ENCODE data around the gene GRID1. TPM values are rescaled to one million over a fixed set of nuclear protein-coding genes. Genes with fewer than 3 reads are reported as not detected.

The GRID1 gene
- total RNA-seq, 1 experiment from 2014 or later: 0.31 TPM

DNA sequence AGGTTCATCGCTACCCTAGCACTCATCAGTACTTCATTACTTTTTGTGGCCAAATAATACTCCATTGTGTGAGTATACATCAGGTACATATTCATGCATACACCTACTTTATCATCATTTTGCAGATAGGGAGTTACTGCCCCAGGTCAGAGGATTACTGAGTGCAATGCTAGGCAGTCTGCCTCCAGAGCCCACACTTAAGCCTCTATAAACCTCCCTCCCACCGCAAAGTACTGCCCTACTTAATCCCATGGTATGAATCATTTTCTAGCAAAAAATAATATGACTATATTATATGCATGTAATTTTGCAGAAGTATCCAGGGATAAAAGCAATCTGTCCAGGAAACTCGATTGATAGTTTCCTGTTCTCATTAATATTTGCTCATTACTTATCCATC, 194.3 kb downstream of the GRID1 start:
- no peak for DNase-seq
- Histone ChIP-seq H3K27me3 (ENCODE audit: control insufficient read depth, insufficient read depth, low read length) (no peaks in the 10 kb centered on the region), H3K36me3 (replicated peaks; ENCODE audit: control insufficient read depth, insufficient read depth, low read length) (no peaks in the 10 kb centered on the region), H3K4me3 (ENCODE audit: insufficient read depth, low read depth, low read length) (no peak overlapping the region)

DNA sequence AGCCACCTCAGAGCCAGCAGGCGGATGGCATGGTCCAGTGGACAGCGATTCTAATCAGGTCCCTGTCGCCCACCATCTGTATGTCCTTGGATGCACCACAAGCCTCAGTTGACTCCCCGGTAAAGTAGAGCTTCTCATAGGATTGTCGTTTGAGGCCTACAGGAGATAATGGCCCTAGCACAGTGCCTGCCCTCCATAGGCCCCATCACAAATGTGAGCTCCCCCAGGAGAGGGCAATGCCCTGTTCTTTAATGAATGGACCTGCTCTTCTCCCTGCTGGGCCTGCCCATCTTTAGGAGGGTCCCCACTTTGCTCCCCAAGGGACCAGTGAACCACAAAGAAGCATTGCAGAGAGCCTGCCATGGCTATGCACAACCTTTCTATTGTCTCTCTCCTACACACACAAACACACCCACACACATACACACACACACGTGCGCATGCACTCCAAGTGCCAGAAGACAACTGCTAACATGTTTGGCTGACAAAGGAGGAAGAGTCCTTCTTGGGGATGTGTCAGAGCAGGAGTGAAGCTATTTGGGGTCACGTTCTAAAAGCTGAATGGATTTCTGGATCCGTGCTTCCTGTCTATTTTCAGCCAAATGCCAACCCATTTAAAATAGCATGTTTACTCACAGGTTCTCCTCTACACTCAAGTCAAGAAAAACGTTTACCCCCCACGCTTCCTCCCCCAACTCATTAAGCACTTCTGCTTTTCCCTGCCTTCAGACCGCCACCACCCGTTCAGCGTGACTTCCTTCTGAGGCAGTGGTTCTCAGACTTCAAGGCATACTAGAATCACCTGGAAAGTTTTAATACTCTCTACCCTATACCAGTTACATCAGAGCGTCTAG, 196.1 kb downstream of the GRID1 start:
- no peaks in the 10 kb centered on the region for H3K27me3 ChIP-seq (ENCODE audit: control insufficient read depth, insufficient read depth, low read length)
- H3K4me3 ChIP-seq (ENCODE audit: insufficient read depth, low read depth, low read length): no peak overlapping the region
- H3K36me3 ChIP-seq (replicated peaks; ENCODE audit: control insufficient read depth, insufficient read depth, low read length): no peaks in the 10 kb centered on the region
- DNase-seq: no peak

DNA sequence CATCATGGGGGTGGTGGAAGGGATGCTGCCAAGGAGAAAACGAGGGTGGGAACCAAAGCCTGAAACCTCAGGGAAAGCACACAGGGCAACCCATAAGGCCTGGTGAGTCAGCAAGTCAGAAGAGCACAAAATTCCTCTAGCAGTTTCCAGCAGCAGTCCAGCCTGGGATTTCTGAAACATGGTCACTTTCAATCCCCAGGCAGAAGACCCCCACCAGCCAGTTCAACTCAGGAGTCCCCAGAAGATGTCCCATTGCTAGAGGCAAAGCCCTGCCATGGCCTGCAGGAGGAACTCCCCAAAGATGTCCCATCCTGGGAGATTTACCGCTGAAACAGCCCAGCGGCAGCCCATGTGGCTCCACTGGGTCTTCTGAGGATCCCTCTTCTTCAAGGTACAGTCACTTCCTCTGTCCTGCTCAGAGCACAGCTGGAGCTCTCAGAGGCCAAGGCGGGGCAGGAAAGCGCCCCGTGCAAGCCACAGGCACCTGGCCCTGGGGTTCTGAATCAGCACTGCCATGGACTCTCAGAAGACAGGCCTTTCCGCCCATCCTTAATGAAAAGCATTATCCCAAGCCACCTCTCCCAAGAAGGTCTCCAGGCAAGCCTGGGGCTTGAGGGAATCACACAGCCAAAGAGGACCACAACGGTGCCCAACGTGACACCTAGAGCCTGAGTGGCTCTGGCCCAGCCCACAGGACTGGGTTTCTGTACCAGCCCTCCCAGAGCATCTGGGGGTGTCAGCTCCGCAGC, 196.9 kb downstream of the GRID1 start:
- DNase-seq: no peak
- Histone ChIP-seq H3K27me3 (ENCODE audit: control insufficient read depth, insufficient read depth, low read length) (no peaks in the 10 kb centered on the region), H3K4me3 (ENCODE audit: insufficient read depth, low read depth, low read length) (no peak overlapping the region), H3K36me3 (replicated peaks; ENCODE audit: control insufficient read depth, insufficient read depth, low read length) (no peaks in the 10 kb centered on the region)

DNA sequence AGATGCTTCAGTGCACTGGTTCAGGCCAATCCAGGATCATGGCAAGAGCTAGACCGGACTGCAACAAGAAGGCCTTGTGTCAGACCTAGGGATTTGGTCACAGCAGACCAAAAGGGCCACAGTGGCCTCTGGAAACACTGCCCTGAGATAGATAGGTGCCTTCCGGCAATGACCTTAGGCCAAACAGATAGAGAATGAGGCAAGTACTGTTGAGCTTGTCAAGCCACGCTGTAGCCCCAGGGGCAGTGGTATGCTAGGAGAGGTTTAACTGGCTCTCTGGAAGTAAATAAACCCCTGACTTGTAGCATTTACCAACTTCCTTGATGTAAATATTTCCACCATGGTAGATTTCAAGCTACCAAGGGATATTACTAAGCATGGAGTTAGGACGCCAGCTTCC, 197.5 kb downstream of the GRID1 start:
- no peak overlapping the region for H3K4me3 ChIP-seq (ENCODE audit: insufficient read depth, low read depth, low read length)
- no peaks in the 10 kb centered on the region for H3K36me3 ChIP-seq (replicated peaks; ENCODE audit: control insufficient read depth, insufficient read depth, low read length)
- no peak for DNase-seq
- no peaks in the 10 kb centered on the region for H3K27me3 ChIP-seq (ENCODE audit: control insufficient read depth, insufficient read depth, low read length)

DNA sequence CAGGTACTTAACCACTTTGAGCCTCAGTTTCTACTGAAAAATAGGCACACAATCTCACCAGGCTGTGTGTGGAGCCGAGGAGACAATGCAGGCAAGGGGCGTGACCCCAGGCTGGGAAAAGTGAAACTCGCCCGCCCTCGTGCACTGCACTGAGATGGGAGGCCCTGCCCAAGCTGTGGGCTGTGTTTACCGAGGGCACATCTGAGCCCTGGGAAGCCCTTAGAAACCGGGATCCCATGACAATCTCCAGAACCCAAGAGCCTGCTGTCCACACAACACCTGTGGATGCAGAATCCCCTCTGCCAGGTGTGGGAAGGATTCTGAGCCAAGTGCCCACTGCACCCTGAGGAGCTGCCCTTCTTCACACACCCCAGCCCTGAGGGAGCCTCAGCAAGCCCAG, 198.3 kb downstream of the GRID1 start:
- H3K36me3 ChIP-seq (replicated peaks; ENCODE audit: control insufficient read depth, insufficient read depth, low read length): no peaks in the 10 kb centered on the region
- no peak overlapping the region for H3K4me3 ChIP-seq (ENCODE audit: insufficient read depth, low read depth, low read length)
- DNase-seq: no peak
- no peaks in the 10 kb centered on the region for H3K27me3 ChIP-seq (ENCODE audit: control insufficient read depth, insufficient read depth, low read length)

DNA sequence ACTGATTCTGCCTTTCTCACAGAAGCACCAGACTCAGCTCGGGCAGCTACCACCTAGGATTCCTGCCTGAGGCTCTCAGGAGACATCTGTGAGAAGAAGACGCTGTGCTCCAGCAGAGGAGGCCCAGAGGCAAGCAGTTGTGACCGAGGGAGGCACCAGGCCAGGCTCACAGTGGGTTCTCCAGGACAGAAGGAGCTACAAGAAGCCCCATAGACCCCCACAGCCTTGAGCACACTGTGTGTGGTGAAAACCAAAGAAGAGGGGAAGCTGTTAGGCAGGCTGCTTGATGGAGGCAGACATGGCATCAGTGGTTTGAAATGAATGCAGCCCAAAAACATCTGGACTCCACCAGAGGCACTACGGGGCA, 198.8 kb downstream of the GRID1 start:
- no peak overlapping the region for H3K4me3 ChIP-seq (ENCODE audit: insufficient read depth, low read depth, low read length)
- no peaks in the 10 kb centered on the region for H3K36me3 ChIP-seq (replicated peaks; ENCODE audit: control insufficient read depth, insufficient read depth, low read length)
- H3K27me3 ChIP-seq (ENCODE audit: control insufficient read depth, insufficient read depth, low read length): no peaks in the 10 kb centered on the region
- DNase-seq: no peak

DNA sequence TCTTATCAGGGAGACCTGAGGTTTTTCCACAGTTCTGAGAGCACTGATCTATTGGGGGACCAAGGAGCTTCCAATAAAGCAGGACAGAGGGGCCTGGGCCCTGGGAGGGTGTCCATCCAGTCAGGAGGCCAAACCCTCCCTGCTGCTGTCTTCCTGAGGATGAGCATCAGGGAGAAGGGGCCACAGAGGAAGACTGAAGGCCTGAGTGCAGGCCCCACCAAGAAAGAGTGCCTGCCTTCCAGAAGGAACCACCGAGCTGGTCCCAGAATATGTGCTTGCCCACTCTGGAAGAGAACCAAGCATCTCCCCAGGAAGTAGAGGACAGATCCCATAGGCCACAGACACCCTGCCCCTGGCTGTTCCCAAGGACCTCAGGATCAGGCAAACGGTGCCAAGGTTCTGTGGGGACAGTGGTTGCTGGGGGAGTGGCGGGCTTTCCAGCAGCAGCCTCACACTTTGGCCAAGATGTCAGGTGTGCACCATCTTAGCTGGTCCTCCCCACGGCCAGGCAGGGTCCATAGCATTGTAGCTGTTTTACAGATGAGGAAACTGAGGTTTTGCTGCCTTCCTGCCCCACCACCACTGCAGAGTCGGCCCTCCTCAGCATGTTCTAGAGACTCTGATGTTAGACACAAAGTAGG, 199.4 kb downstream of the GRID1 start:
- Histone ChIP-seq H3K4me3 (ENCODE audit: insufficient read depth, low read depth, low read length) (no peak overlapping the region), H3K27me3 (ENCODE audit: control insufficient read depth, insufficient read depth, low read length) (no peaks in the 10 kb centered on the region), H3K36me3 (replicated peaks; ENCODE audit: control insufficient read depth, insufficient read depth, low read length) (no peaks in the 10 kb centered on the region)
- DNase-seq: no peak

DNA sequence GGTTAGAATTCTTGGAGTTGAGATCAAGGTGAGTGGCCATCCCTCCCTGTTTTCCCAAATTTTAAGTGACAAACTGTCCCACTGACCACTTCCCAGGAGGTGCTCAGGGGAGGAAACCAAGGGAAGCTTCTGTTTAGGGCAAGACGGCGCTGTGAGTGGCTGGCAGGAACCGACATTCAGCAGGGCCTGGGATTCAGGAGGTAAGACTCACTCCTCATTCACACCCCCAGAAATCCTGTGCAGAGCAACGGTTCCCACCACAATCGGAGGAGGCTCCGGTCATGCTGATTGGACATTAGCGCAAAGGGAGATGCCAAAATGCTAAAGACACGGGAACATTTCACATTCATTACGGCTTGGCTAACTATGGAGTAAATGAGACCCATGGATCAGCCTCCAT, 200.9 kb downstream of the GRID1 start:
- Histone ChIP-seq H3K27me3 (ENCODE audit: control insufficient read depth, insufficient read depth, low read length) (no peaks in the 10 kb centered on the region), H3K36me3 (replicated peaks; ENCODE audit: control insufficient read depth, insufficient read depth, low read length) (no peaks in the 10 kb centered on the region), H3K4me3 (ENCODE audit: insufficient read depth, low read depth, low read length) (no peak overlapping the region)
- DNase-seq: no peak

DNA sequence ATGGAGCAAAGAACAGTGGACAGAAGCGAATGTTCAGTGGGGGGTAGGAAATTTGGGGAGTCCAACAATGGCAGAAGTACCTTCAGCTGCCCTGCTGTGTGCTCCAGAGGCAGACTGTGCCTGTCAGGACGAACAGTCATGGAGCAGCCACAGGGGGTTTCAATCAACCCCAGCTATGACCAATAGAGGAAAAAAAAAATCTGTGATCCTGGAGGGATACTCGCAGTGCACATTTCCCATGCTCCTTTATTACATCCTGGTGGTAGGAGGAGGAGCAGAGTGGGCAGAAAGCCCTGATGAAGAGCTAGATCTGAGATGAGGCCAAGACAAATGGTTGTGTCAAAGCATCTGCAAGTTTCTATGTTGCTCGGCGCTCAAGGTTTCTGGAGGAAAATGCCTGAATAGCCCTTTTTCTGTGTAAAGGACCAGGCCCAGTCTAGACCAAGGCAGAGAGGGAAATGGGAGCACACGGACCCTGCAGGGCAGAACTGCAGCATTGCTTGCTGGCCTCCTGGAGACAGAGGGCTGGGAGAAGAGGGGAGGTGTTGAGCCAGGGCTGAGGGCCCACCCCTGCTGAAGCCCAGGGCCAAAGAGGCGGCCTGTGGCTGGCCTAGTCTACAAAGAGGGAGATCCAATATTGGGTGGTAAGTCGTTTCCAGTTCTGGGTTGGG, 201.5 kb downstream of the GRID1 start:
- H3K27me3 ChIP-seq (ENCODE audit: control insufficient read depth, insufficient read depth, low read length): no peaks in the 10 kb centered on the region
- no peaks in the 10 kb centered on the region for H3K36me3 ChIP-seq (replicated peaks; ENCODE audit: control insufficient read depth, insufficient read depth, low read length)
- DNase-seq: no peak
- H3K4me3 ChIP-seq (ENCODE audit: insufficient read depth, low read depth, low read length): no peak overlapping the region

DNA sequence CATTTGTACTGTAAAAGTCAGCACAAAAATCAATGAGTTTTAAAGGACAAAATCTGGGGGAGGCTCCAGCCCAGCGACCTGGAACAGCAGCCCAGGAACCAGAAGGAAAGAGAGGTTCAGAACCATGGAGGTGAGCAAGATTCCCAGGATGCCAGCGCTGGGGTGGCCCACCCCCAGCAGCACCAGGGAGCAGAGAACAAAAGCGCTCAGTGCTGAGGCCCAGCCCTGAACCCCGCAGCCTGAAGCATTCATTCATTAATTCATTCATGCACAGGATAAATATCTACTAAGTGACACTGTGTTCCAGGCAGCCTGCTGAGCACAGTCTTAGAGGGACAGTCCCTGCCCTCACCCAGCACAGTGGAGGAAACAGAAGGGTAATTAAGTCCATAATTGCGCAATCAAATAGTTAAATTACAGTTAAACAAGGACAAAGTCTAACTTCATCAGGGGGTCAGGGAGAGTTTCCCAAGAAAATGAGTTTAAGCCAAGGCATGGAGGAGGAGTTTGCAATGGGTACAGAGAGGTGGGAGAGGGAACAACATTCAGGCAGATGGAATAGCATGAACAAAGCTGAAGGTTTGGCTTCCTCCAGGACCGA, 202.3 kb downstream of the GRID1 start:
- H3K4me3 ChIP-seq (ENCODE audit: insufficient read depth, low read depth, low read length): no peak overlapping the region
- H3K27me3 ChIP-seq (ENCODE audit: control insufficient read depth, insufficient read depth, low read length): no peaks in the 10 kb centered on the region
- H3K36me3 ChIP-seq (replicated peaks; ENCODE audit: control insufficient read depth, insufficient read depth, low read length): no peaks in the 10 kb centered on the region
- no peak for DNase-seq

DNA sequence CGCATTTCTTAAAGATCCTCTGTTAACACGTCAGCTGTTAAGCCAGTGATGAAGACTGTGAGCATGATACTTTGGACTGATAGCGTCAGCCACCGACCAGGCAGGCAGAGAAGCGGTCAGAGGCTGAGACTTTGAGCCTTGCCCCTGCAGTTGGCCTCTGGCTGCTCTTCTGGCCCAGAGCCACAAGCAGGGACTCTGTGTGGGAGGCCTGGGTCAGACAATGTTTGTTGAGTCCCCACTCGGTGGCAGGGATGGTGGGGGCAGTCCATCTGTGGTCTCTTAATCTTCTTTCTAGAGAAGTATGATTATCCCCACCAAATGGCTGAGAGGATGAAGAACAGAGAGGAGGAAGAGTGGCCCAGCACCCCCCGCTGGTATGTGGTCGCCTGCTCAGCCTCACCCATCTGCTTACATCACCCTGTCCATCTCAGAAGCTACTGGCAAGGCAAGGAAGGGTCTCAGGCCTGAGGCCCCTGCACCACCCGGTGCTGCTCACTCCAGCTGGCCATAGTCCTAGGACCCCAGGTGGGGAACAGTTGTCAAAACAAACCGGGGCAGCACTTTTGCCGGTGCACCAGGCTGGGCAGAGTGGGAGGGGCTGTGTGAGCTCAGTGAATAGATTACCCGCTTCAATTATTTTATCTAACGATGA, 202.9 kb downstream of the GRID1 start:
- DNase-seq: no peak
- Histone ChIP-seq H3K36me3 (replicated peaks; ENCODE audit: control insufficient read depth, insufficient read depth, low read length) (no peaks in the 10 kb centered on the region), H3K27me3 (ENCODE audit: control insufficient read depth, insufficient read depth, low read length) (no peaks in the 10 kb centered on the region), H3K4me3 (ENCODE audit: insufficient read depth, low read depth, low read length) (no peak overlapping the region)

DNA sequence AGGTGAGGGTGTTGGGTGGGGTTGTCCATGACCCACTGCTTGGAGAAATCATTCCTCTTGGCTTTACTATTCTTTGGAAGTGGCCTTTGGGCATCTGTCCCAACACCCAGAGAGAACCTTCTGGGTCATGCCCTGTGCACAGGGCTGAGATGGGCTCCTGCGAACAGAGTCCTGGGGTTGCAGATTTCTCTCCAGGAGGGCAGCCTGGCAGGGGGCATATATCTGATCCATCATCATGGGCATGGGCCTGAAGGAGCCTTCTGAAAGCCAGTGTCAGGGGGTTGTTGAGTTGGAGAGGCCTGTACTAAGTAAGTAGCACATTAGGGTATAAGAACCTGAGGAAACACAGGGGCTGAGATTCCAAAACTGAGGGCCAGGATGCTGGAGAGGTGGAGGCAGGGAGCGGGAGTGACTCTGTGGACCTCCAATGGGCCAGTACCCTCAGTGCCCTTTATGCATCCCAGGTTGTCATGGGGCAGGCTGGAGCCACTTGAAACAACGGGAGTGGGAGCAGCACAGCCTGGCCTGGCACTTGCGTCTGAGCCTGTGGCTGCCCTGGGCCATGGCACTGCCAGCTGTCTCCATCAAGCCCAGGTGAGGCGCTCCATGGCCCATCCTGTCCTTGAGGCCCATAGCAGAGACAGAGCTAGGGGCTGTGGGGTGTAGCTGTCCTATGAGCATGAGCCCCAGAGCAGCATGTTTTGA, 203.7 kb downstream of the GRID1 start:
- no peak for DNase-seq
- no peaks in the 10 kb centered on the region for H3K36me3 ChIP-seq (replicated peaks; ENCODE audit: control insufficient read depth, insufficient read depth, low read length)
- no peaks in the 10 kb centered on the region for H3K27me3 ChIP-seq (ENCODE audit: control insufficient read depth, insufficient read depth, low read length)

DNA sequence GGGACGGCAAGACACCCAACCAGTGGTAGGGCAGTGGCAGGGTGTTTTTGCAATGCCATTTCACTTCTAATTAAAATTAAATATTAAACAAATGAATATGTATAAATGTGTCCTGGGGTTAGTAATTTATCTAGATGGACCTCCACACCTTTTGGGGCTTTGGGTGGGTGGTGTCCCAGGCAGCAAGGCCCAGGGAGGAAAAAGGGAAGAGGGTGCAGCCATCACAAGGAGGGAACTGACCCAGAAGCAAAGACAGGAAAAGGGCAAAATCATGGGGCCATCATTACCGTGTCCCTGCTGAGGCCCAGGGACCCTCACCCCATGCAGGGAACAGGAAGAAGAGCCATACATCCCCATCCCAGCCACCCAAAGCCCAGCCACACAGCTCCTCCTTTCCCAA, 204.6 kb downstream of the GRID1 start:
- no peaks in the 10 kb centered on the region for H3K27me3 ChIP-seq (ENCODE audit: control insufficient read depth, insufficient read depth, low read length)

More for the DNA sequence above, 203.7 kb downstream of the GRID1 start:
- H3K4me3 ChIP-seq (ENCODE audit: insufficient read depth, low read depth, low read length): no peak overlapping the region

More for the DNA sequence above, 204.6 kb downstream of the GRID1 start:
- no peak for DNase-seq
- no peak overlapping the region for H3K4me3 ChIP-seq (ENCODE audit: insufficient read depth, low read depth, low read length)
- H3K36me3 ChIP-seq (replicated peaks; ENCODE audit: control insufficient read depth, insufficient read depth, low read length): no peaks in the 10 kb centered on the region
